ENCODE measurements around the gene ASB6. TPM values are rescaled to one million over a fixed set of nuclear protein-coding genes. Genes with fewer than 3 reads are reported as not detected.

Gene ASB6
- polyA plus RNA-seq, 2 of the 4 experiments (the other 2 are of a cell fraction), result 9.2 to 17.3 TPM

- Histone ChIP-seq H3K4me2 (no peak overlapping the region), H3K4me1 (peaks cover 18% of the 10 kb centered on the region; the same call in 1 of the 3 replicates), H3K27ac (no peak overlapping the region), H3K9me3 (no peaks in the 10 kb centered on the region), H3K4me3 (no peak overlapping the region)
- WGBS (ENCODE audit: missing lambda C conversion rate), result 81% methylated on average over 17 of the region's 17 CpGs
- POLR2A ChIA-PET, result no interaction called here
- FAIRE-seq (no peak), ATAC-seq (peak in 1 of 2 experiments; percentile 28; a peak in 1 of 6 replicates), DNase-seq (ENCODE audit: low read depth in 1 of 2, low spot score in 1 of 2) (peak in 1 of 2 experiments; percentile 36)
- TF ChIP-seq RAD21 (conservative IDR thresholded peaks at IDR 0.05 in 1 of 2, IDR thresholded peaks at IDR 0.05 in 1 of 2), result no peak
- TF ChIP-seq POLR2A (IDR thresholded peaks at IDR 0.05; ENCODE audit: low read length), result no peak
- TF ChIP-seq EHF (CRISPR knock-in tag; IDR thresholded peaks at IDR 0.05), result no peak
- no peak for TF ChIP-seq CHD4 (IDR thresholded peaks at IDR 0.05; ENCODE audit: borderline replicate concordance)
- no peak for TF ChIP-seq NFE2L2 (conservative IDR thresholded peaks at IDR 0.05; ENCODE audit: low read length)
- TF ChIP-seq FOSL2 (IDR thresholded peaks at IDR 0.05), result no peak
- TF ChIP-seq FOSL2 (CRISPR knock-in tag; IDR thresholded peaks at IDR 0.05), result no peak
- TF ChIP-seq RARB (CRISPR knock-in tag; IDR thresholded peaks at IDR 0.05), result no peak
- no peak for TF ChIP-seq BHLHE40 (IDR thresholded peaks at IDR 0.05; ENCODE audit: low read depth, low read length)
- TF ChIP-seq, protein P1, sequence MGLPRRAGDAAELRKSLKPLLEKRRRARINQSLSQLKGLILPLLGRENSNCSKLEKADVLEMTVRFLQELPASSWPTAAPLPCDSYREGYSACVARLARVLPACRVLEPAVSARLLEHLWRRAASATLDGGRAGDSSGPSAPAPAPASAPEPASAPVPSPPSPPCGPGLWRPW (IDR thresholded peaks at IDR 0.05), result no peak
- TF ChIP-seq REST (IDR thresholded peaks at IDR 0.05), result no peak
- TF ChIP-seq CBX2 (IDR thresholded peaks at IDR 0.05; ENCODE audit: borderline replicate concordance, low read depth), result no peak
- no peak for TF ChIP-seq CEBPB (IDR thresholded peaks at IDR 0.05)
- TF ChIP-seq NR3C1 (IDR thresholded peaks at IDR 0.05), result no peak
- TF ChIP-seq KDM1A (IDR thresholded peaks at IDR 0.05; ENCODE audit: low read depth), result no peak
- no peak for TF ChIP-seq EHMT2 (IDR thresholded peaks at IDR 0.05; ENCODE audit: low read depth)
- no peak for TF ChIP-seq RFX5 (IDR thresholded peaks at IDR 0.05)
- TF ChIP-seq ESRRA (IDR thresholded peaks at IDR 0.05; ENCODE audit: borderline replicate concordance, low read length), result no peak
- CTCF ChIA-PET, result interaction anchor here (0.6 to 1.9 kb wide), 2 partner anchors 13 to 116 kb away, joined by 4 to 5 read pairs; no protein-coding TSS in a partner anchor
Observed at GRCh38 chr9:129669141-129669718, 27.3 kb upstream of the ASB6 start.

GRCh38 chr9:129667850-129668249, 25.9 kb upstream of the ASB6 start:
- TF ChIP-seq GATA3 (IDR thresholded peaks at IDR 0.05; ENCODE audit: borderline replicate concordance) (no peak), HOXA7 (CRISPR knock-in tag; IDR thresholded peaks at IDR 0.05) (no peak), CTCF (IDR thresholded peaks at IDR 0.05) (no peak), HEYL (CRISPR knock-in tag; IDR thresholded peaks at IDR 0.05) (no peak), ESRRA (IDR thresholded peaks at IDR 0.05; ENCODE audit: borderline replicate concordance, low read length) (no peak), CHD4 (IDR thresholded peaks at IDR 0.05; ENCODE audit: borderline replicate concordance) (no peak), RAD21 (conservative IDR thresholded peaks at IDR 0.05 in 1 of 2, IDR thresholded peaks at IDR 0.05 in 1 of 2) (no peak), RFX5 (IDR thresholded peaks at IDR 0.05) (no peak), CEBPB (IDR thresholded peaks at IDR 0.05) (no peak), FOXS1 (CRISPR knock-in tag; IDR thresholded peaks at IDR 0.05) (no peak), EHF (CRISPR knock-in tag; IDR thresholded peaks at IDR 0.05) (no peak), NFE2L2 (conservative IDR thresholded peaks at IDR 0.05; ENCODE audit: low read length) (no peak), ZSCAN20 (CRISPR knock-in tag; IDR thresholded peaks at IDR 0.05) (no peak), MAZ (IDR thresholded peaks at IDR 0.05; ENCODE audit: borderline replicate concordance, low read depth, low read length) (no peak), SMC3 (IDR thresholded peaks at IDR 0.05) (no peak), RARB (CRISPR knock-in tag; IDR thresholded peaks at IDR 0.05) (no peak), RNF2 (IDR thresholded peaks at IDR 0.05; ENCODE audit: borderline replicate concordance, low read depth) (no peak), MYC (IDR thresholded peaks at IDR 0.05; ENCODE audit: borderline replicate concordance, low read length) (no peak)
- TF ChIP-seq, protein P2, sequence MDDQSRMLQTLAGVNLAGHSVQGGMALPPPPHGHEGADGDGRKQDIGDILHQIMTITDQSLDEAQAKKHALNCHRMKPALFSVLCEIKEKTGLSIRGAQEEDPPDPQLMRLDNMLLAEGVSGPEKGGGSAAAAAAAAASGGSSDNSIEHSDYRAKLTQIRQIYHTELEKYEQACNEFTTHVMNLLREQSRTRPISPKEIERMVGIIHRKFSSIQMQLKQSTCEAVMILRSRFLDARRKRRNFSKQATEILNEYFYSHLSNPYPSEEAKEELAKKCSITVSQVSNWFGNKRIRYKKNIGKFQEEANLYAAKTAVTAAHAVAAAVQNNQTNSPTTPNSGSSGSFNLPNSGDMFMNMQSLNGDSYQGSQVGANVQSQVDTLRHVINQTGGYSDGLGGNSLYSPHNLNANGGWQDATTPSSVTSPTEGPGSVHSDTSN (IDR thresholded peaks at IDR 0.05), result no peak
- TF ChIP-seq, protein P3, sequence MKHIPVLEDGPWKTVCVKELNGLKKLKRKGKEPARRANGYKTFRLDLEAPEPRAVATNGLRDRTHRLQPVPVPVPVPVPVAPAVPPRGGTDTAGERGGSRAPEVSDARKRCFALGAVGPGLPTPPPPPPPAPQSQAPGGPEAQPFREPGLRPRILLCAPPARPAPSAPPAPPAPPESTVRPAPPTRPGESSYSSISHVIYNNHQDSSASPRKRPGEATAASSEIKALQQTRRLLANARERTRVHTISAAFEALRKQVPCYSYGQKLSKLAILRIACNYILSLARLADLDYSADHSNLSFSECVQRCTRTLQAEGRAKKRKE (CRISPR knock-in tag; IDR thresholded peaks at IDR 0.05; ENCODE audit: low read depth), result no peak
- H3K9me3 ChIP-seq, result no peaks in the 10 kb centered on the region
- WGBS (ENCODE audit: missing lambda C conversion rate), result 71% methylated on average over 4 of the region's 9 CpGs
- H3K27ac ChIP-seq, result no peak overlapping the region
- DNase-seq (ENCODE audit: low read depth in 1 of 2, low spot score in 1 of 2) (no peak), ATAC-seq (peak in 1 of 2 experiments; percentile 29; a peak in 3 of 6 replicates), FAIRE-seq (no peak)
- peaks cover 18% of the 10 kb centered on the region; the same call in 1 of the 3 replicates for H3K4me1 ChIP-seq
- POLR2A ChIA-PET, result no interaction called here
- CTCF ChIA-PET, result interaction anchor here (1.5 to 1.9 kb wide), 3 partner anchors 11 to 52 kb away, joined by 3 to 4 read pairs (median 3); no protein-coding TSS in a partner anchor
- H3K4me2 ChIP-seq, result no peak overlapping the region
- H3K4me3 ChIP-seq, result no peak overlapping the region
